IPS-15b (cell line): Measurements from ENCODE around the gene TMTC1.

Source experiments
- H3K27me3 ChIP-seq: one replicate; pipeline ENCODE4 v1.6.1; 2013; ENCODE audit warnings: low read length; ENCODE audit not compliant: control insufficient read depth, insufficient read depth
- H3K36me3 ChIP-seq: one replicate; pipeline ENCODE4 v1.6.1; 2013; ENCODE audit warnings: low read length; ENCODE audit not compliant: control insufficient read depth, insufficient read depth
- H3K4me1 ChIP-seq: one replicate; pipeline ENCODE4 v1.6.1; 2013; ENCODE audit warnings: mild to moderate bottlenecking, low read length; ENCODE audit not compliant: control insufficient read depth, insufficient read depth
- H3K4me3 ChIP-seq: one replicate; pipeline ENCODE4 v1.5.1; 2013; ENCODE audit warnings: low read depth, low read length
- H3K9ac ChIP-seq: one replicate; pipeline ENCODE4 v1.6.1; 2013; ENCODE audit warnings: low read depth, mild to moderate bottlenecking, low read length
- H3K9me3 ChIP-seq: one replicate; pipeline ENCODE4 v1.6.1; 2013; ENCODE audit warnings: mild to moderate bottlenecking, low read length; ENCODE audit not compliant: control insufficient read depth, insufficient read depth

The TMTC1 gene

GRCh38 chr12:29682088-29682487 lies 101.7 kb downstream of the TMTC1 start:
- Histone ChIP-seq H3K9ac (no peak overlapping the region), H3K9me3 (no peaks in the 10 kb centered on the region), H3K4me1 (no peaks in the 10 kb centered on the region), H3K36me3 (no peaks in the 10 kb centered on the region), H3K27me3 (no peaks in the 10 kb centered on the region), H3K4me3 (no peak overlapping the region)

- Histone ChIP-seq H3K9me3 (no peaks in the 10 kb centered on the region), H3K9ac (no peak overlapping the region), H3K4me3 (no peak overlapping the region), H3K27me3 (no peaks in the 10 kb centered on the region), H3K36me3 (no peaks in the 10 kb centered on the region), H3K4me1 (no peaks in the 10 kb centered on the region)
These were observed 102.4 kb downstream of the TMTC1 start for GRCh38 chr12:29681370-29681769.

GRCh38 chr12:29676676-29677075 lies 107.1 kb downstream of the TMTC1 start:
- Histone ChIP-seq H3K4me3 (no peak overlapping the region), H3K27me3 (no peaks in the 10 kb centered on the region), H3K4me1 (no peaks in the 10 kb centered on the region), H3K9ac (no peak overlapping the region), H3K36me3 (no peaks in the 10 kb centered on the region), H3K9me3 (no peaks in the 10 kb centered on the region)

GRCh38 chr12:29674463-29674862 lies 109.3 kb downstream of the TMTC1 start:
- H3K27me3 ChIP-seq, result no peaks in the 10 kb centered on the region
- H3K36me3 ChIP-seq, result no peaks in the 10 kb centered on the region

GRCh38 chr12:29673346-29673745 lies 110.4 kb downstream of the TMTC1 start:
- H3K4me1 ChIP-seq, result no peaks in the 10 kb centered on the region
- no peaks in the 10 kb centered on the region for H3K9me3 ChIP-seq
- H3K9ac ChIP-seq, result no peak overlapping the region
- no peak overlapping the region for H3K4me3 ChIP-seq
- H3K27me3 ChIP-seq, result no peaks in the 10 kb centered on the region
- no peaks in the 10 kb centered on the region for H3K36me3 ChIP-seq

More at GRCh38 chr12:29674463-29674862, 109.3 kb downstream of the TMTC1 start:
- Histone ChIP-seq H3K4me1 (no peaks in the 10 kb centered on the region), H3K9ac (no peak overlapping the region), H3K9me3 (no peaks in the 10 kb centered on the region), H3K4me3 (no peak overlapping the region)

- H3K27me3 ChIP-seq, result no peaks in the 10 kb centered on the region
- H3K36me3 ChIP-seq, result no peaks in the 10 kb centered on the region
- H3K4me3 ChIP-seq, result no peak overlapping the region
- peaks cover 6% of the 10 kb centered on the region for H3K4me1 ChIP-seq
- H3K9me3 ChIP-seq, result no peaks in the 10 kb centered on the region
- no peak overlapping the region for H3K9ac ChIP-seq
These were observed 111.2 kb downstream of the TMTC1 start for GRCh38 chr12:29672580-29672979.

- H3K9ac ChIP-seq, result no peak overlapping the region
These were observed 112.0 kb downstream of the TMTC1 start for GRCh38 chr12:29671742-29672141.

GRCh38 chr12:29667011-29667410 lies 116.7 kb downstream of the TMTC1 start:
- H3K4me1 ChIP-seq, result peaks cover 8% of the 10 kb centered on the region

More at GRCh38 chr12:29671742-29672141, 112.0 kb downstream of the TMTC1 start:
- Histone ChIP-seq H3K9me3 (no peaks in the 10 kb centered on the region), H3K4me1 (peaks cover 6% of the 10 kb centered on the region), H3K27me3 (no peaks in the 10 kb centered on the region), H3K36me3 (no peaks in the 10 kb centered on the region), H3K4me3 (no peak overlapping the region)

GRCh38 chr12:29665107-29665506 lies 118.6 kb downstream of the TMTC1 start:
- H3K9me3 ChIP-seq, result no peaks in the 10 kb centered on the region
- no peaks in the 10 kb centered on the region for H3K36me3 ChIP-seq
- H3K4me1 ChIP-seq, result peaks cover 10% of the 10 kb centered on the region
- H3K4me3 ChIP-seq, result no peak overlapping the region
- H3K9ac ChIP-seq, result no peak overlapping the region
- no peaks in the 10 kb centered on the region for H3K27me3 ChIP-seq

More at GRCh38 chr12:29667011-29667410, 116.7 kb downstream of the TMTC1 start:
- no peaks in the 10 kb centered on the region for H3K36me3 ChIP-seq
- H3K27me3 ChIP-seq, result no peaks in the 10 kb centered on the region
- H3K4me3 ChIP-seq, result no peak overlapping the region
- H3K9ac ChIP-seq, result no peak overlapping the region
- no peaks in the 10 kb centered on the region for H3K9me3 ChIP-seq

GRCh38 chr12:29662734-29663323 lies 120.9 kb downstream of the TMTC1 start:
- no peak overlapping the region for H3K9ac ChIP-seq
- H3K27me3 ChIP-seq, result no peaks in the 10 kb centered on the region
- H3K36me3 ChIP-seq, result no peaks in the 10 kb centered on the region
- no peak overlapping the region for H3K4me3 ChIP-seq
- H3K9me3 ChIP-seq, result no peaks in the 10 kb centered on the region
- peaks cover 7% of the 10 kb centered on the region for H3K4me1 ChIP-seq

- Histone ChIP-seq H3K4me3 (no peak overlapping the region), H3K36me3 (no peaks in the 10 kb centered on the region), H3K27me3 (no peaks in the 10 kb centered on the region), H3K9me3 (no peaks in the 10 kb centered on the region), H3K9ac (no peak overlapping the region), H3K4me1 (peaks cover 4% of the 10 kb centered on the region)
These were observed 122.9 kb downstream of the TMTC1 start for GRCh38 chr12:29660847-29661246.

- H3K27me3 ChIP-seq, result no peaks in the 10 kb centered on the region
- H3K4me3 ChIP-seq, result no peak overlapping the region
- H3K9ac ChIP-seq, result no peak overlapping the region
- H3K4me1 ChIP-seq, result peaks cover 1% of the 10 kb centered on the region
- no peaks in the 10 kb centered on the region for H3K36me3 ChIP-seq
- H3K9me3 ChIP-seq, result no peaks in the 10 kb centered on the region
These were observed 126.8 kb downstream of the TMTC1 start for GRCh38 chr12:29656762-29657538.
